Measurements from ENCODE around the gene TNS3.

GRCh38 chr7:47298636-47299035 lies 283.3 kb downstream of the TNS3 start:
- TF ChIP-seq POLR2A (IDR thresholded peaks at IDR 0.05; ENCODE audit: low read depth) (no peak), EP300 (IDR thresholded peaks at IDR 0.05) (no peak), POLR2AphosphoS5 (IDR thresholded peaks at IDR 0.05) (no peak)
- TF ChIP-seq, protein P1, sequence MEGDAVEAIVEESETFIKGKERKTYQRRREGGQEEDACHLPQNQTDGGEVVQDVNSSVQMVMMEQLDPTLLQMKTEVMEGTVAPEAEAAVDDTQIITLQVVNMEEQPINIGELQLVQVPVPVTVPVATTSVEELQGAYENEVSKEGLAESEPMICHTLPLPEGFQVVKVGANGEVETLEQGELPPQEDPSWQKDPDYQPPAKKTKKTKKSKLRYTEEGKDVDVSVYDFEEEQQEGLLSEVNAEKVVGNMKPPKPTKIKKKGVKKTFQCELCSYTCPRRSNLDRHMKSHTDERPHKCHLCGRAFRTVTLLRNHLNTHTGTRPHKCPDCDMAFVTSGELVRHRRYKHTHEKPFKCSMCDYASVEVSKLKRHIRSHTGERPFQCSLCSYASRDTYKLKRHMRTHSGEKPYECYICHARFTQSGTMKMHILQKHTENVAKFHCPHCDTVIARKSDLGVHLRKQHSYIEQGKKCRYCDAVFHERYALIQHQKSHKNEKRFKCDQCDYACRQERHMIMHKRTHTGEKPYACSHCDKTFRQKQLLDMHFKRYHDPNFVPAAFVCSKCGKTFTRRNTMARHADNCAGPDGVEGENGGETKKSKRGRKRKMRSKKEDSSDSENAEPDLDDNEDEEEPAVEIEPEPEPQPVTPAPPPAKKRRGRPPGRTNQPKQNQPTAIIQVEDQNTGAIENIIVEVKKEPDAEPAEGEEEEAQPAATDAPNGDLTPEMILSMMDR (IDR thresholded peaks at IDR 0.05), result no peak
